GM12878 (cell line): ENCODE results near the gene RFT1. TPM values are rescaled to one million over a fixed set of nuclear protein-coding genes. Genes with fewer than 3 reads are reported as not detected.

Experiments used
- BHLHE40 ChIP-seq, 2 experiments: fragments of 450-650 bp in 1 of 2; IDR thresholded peaks; 2 replicates each; pipeline ENCODE4 v1.6.1; 2011 to 2017; ENCODE audit warnings: low read depth in 2 of 2, borderline replicate concordance in 1 of 2, improper control_type of control experiment in 1 of 2, low read length in 1 of 2, mild to moderate bottlenecking in 1 of 2
- CBFB ChIP-seq: IDR thresholded peaks from 2 replicates; pipeline ENCODE4 v1.6.1; 2016; ENCODE audit warnings: antibody characterized with exemption, low read depth
- CHD1 ChIP-seq: IDR thresholded peaks from 2 replicates; pipeline ENCODE4 v1.6.1; 2012; ENCODE audit warnings: low read depth, low read length, improper control_type of control experiment
- CREM ChIP-seq: IDR thresholded peaks from 2 replicates; pipeline ENCODE4 v1.6.1; 2014; ENCODE audit warnings: antibody characterized with exemption, low read depth
- FOXK2 ChIP-seq: fragments of 450-650 bp; IDR thresholded peaks from 2 replicates; pipeline ENCODE4 v1.6.1; 2017; ENCODE audit warnings: mild to moderate bottlenecking, moderate library complexity
- GATAD2B ChIP-seq: fragments of 450-650 bp; conservative IDR thresholded peaks from 2 replicates; pipeline ENCODE4 v1.6.1; 2017; ENCODE audit warnings: low read depth, mild to moderate bottlenecking, moderate library complexity
- KAT2A ChIP-seq: conservative IDR thresholded peaks from 2 replicates; pipeline ENCODE4 v1.6.1; 2011; ENCODE audit warnings: low read depth, low read length; ENCODE audit not compliant: control insufficient read depth
- MTA3 ChIP-seq: IDR thresholded peaks from 2 replicates; pipeline ENCODE4 v1.6.1; 2012; ENCODE audit warnings: low read length, inconsistent platforms, borderline replicate concordance
- MXI1 ChIP-seq: fragments of 150-350 bp; IDR thresholded peaks from 2 replicates; pipeline ENCODE4 v1.6.1; 2011; ENCODE audit warnings: low read depth, mild to moderate bottlenecking, inconsistent platforms, low read length, improper control_type of control experiment
- NRF1 ChIP-seq: conservative IDR thresholded peaks from 2 replicates; pipeline ENCODE4 v1.6.1; 2011; ENCODE audit warnings: mild to moderate bottlenecking, low read depth, low read length, improper control_type of control experiment
- SMC3 ChIP-seq: IDR thresholded peaks from 2 replicates; pipeline ENCODE4 v1.6.1; 2011; ENCODE audit warnings: low read length, improper control_type of control experiment, borderline replicate concordance
- STAT1 ChIP-seq: fragments of 450-650 bp; conservative IDR thresholded peaks from 2 replicates; pipeline ENCODE4 v1.6.1; 2014; ENCODE audit warnings: antibody characterized with exemption, mild to moderate bottlenecking
- SUPT20H ChIP-seq: IDR thresholded peaks from 2 replicates; pipeline ENCODE4 v1.6.1; 2011; ENCODE audit warnings: low read depth, mild to moderate bottlenecking, low read length, moderate library complexity, borderline replicate concordance; ENCODE audit not compliant: control insufficient read depth
- YBX1 ChIP-seq: fragments of 450-650 bp; IDR thresholded peaks from 2 replicates; pipeline ENCODE4 v1.6.1; 2016; ENCODE audit warnings: antibody characterized with exemption
- YY1 ChIP-seq: IDR thresholded peaks from 2 replicates; pipeline ENCODE4 v1.6.1; 2011; ENCODE audit warnings: low read depth, mild to moderate bottlenecking, low read length
- polyA plus RNA-seq, 11 experiments: library from polyadenylated mRNA; depleted of rRNA in 4 of 11; unstranded in 6 of 11; stranded (reverse) in 5 of 11; fragments of >200 nt; fragmentation: Nextera tagmentation in 4 of 11; fragmentation: Illumina TruSeq in 1 of 11; extraction: Ambion mirVana in 4 of 11; extraction: Trizol in 1 of 11; gene quantifications; 1 replicate in 1 of 11; 2 replicates in 10 of 11; pipeline versions ENCODE4 v1.2.1 to v1.2.3, GENCODE V29; 2011 to 2016; ENCODE audit warnings: inconsistent platforms in 2 of 11, missing spikeins in 2 of 11, low read depth in 1 of 11
- total RNA-seq, 4 experiments: library from RNA; depleted of rRNA in 3 of 4; stranded (reverse); fragments of >200 nt in 3 of 4; fragmentation: Illumina TruSeq in 1 of 4; extraction: Trizol in 1 of 4; gene quantifications; 2 replicates each; pipeline versions ENCODE4 v1.2.1 to v1.2.3, GENCODE V29; 2013 to 2021
- TF ChIP-seq, protein P1 (sequence below): fragments of 150-350 bp; IDR thresholded peaks from 2 replicates; pipeline ENCODE4 v1.6.1; 2016; ENCODE audit warnings: low read depth, low read length
- TF ChIP-seq, protein P2 (sequence below): fragments of 450-650 bp; formaldehyde crosslinking; IDR thresholded peaks from 2 replicates; pipeline ENCODE4 v1.5.0; 2022; ENCODE audit warnings: mild to moderate bottlenecking, missing genetic modification characterization
- TF ChIP-seq, protein P3 (sequence below): IDR thresholded peaks from 2 replicates; pipeline ENCODE4 v1.6.1; 2012; ENCODE audit warnings: low read depth, low read length, improper control_type of control experiment
- TF ChIP-seq, protein P4 (sequence below): IDR thresholded peaks from 2 replicates; pipeline ENCODE4 v1.6.1; 2011; ENCODE audit warnings: borderline replicate concordance, low read depth, mild to moderate bottlenecking, moderate library complexity, mixed read lengths, low read length; ENCODE audit not compliant: insufficient read depth; ENCODE audit errors: extremely low read length
- TF ChIP-seq, protein P5 (sequence below): fragments of 450-650 bp; IDR thresholded peaks from 2 replicates; pipeline ENCODE4 v1.6.1; 2017; ENCODE audit warnings: mild to moderate bottlenecking, low read depth, inconsistent platforms; ENCODE audit not compliant: poor library complexity, severe bottlenecking

Gene RFT1
- total and polyA plus RNA-seq, 10 of the 15 experiments (the other 5 are each of a cell fraction or from before 2014, with no cell fraction given), result 16.6 to 75.1 (median 34.5) TPM

DNA sequence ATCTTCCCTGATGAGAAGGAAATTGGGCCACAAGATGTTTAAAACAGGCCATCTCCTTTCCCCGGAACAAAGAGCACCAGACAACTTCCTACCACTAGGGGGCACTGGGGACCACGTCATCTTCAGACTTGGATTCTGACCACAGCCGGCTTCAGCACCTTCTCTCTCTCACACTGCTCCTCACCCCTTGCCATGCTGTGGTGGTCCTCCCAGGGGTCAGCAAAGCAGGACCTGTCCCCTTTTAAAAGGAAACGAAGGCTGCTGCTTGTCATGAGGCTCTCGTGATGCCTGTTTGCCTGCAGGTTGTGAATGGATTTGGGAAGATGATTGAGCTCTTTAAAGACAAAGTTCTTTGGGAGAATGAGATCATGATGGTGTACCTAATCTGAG is 16.2 kb downstream of the RFT1 start (continued):
- TF ChIP-seq SUPT20H (no peak), CBFB (0 out of 2 replicates have a peak, but pooled peaks have one; percentile 26), MTA3 (no peak), SMC3 (peak; percentile 82), YY1 (peak; percentile 64), MXI1 (no peak), YBX1 (no peak), CHD1 (no peak), KAT2A (no peak), NRF1 (no peak), STAT1 (no peak), GATAD2B (no peak), BHLHE40 (IDR thresholded peaks at IDR 0.05; ENCODE audit: borderline replicate concordance in 1 of 2, low read depth in 2 of 2, low read length in 1 of 2) (peak in 1 of 2 experiments; percentile 6; a peak in 1 of 4 replicates), CREM (peak; percentile 73), FOXK2 (no peak)
- TF ChIP-seq, protein P1, sequence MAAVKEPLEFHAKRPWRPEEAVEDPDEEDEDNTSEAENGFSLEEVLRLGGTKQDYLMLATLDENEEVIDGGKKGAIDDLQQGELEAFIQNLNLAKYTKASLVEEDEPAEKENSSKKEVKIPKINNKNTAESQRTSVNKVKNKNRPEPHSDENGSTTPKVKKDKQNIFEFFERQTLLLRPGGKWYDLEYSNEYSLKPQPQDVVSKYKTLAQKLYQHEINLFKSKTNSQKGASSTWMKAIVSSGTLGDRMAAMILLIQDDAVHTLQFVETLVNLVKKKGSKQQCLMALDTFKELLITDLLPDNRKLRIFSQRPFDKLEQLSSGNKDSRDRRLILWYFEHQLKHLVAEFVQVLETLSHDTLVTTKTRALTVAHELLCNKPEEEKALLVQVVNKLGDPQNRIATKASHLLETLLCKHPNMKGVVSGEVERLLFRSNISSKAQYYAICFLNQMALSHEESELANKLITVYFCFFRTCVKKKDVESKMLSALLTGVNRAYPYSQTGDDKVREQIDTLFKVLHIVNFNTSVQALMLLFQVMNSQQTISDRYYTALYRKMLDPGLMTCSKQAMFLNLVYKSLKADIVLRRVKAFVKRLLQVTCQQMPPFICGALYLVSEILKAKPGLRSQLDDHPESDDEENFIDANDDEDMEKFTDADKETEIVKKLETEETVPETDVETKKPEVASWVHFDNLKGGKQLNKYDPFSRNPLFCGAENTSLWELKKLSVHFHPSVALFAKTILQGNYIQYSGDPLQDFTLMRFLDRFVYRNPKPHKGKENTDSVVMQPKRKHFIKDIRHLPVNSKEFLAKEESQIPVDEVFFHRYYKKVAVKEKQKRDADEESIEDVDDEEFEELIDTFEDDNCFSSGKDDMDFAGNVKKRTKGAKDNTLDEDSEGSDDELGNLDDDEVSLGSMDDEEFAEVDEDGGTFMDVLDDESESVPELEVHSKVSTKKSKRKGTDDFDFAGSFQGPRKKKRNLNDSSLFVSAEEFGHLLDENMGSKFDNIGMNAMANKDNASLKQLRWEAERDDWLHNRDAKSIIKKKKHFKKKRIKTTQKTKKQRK, result no peak
- TF ChIP-seq, protein P2, sequence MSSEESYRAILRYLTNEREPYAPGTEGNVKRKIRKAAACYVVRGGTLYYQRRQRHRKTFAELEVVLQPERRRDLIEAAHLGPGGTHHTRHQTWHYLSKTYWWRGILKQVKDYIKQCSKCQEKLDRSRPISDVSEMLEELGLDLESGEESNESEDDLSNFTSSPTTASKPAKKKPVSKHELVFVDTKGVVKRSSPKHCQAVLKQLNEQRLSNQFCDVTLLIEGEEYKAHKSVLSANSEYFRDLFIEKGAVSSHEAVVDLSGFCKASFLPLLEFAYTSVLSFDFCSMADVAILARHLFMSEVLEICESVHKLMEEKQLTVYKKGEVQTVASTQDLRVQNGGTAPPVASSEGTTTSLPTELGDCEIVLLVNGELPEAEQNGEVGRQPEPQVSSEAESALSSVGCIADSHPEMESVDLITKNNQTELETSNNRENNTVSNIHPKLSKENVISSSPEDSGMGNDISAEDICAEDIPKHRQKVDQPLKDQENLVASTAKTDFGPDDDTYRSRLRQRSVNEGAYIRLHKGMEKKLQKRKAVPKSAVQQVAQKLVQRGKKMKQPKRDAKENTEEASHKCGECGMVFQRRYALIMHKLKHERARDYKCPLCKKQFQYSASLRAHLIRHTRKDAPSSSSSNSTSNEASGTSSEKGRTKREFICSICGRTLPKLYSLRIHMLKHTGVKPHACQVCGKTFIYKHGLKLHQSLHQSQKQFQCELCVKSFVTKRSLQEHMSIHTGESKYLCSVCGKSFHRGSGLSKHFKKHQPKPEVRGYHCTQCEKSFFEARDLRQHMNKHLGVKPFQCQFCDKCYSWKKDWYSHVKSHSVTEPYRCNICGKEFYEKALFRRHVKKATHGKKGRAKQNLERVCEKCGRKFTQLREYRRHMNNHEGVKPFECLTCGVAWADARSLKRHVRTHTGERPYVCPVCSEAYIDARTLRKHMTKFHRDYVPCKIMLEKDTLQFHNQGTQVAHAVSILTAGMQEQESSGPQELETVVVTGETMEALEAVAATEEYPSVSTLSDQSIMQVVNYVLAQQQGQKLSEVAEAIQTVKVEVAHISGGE (CRISPR knock-in tag), result no peak
- TF ChIP-seq, protein P3, sequence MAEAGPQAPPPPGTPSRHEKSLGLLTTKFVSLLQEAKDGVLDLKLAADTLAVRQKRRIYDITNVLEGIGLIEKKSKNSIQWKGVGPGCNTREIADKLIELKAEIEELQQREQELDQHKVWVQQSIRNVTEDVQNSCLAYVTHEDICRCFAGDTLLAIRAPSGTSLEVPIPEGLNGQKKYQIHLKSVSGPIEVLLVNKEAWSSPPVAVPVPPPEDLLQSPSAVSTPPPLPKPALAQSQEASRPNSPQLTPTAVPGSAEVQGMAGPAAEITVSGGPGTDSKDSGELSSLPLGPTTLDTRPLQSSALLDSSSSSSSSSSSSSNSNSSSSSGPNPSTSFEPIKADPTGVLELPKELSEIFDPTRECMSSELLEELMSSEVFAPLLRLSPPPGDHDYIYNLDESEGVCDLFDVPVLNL, result no peak
- TF ChIP-seq, protein P4, sequence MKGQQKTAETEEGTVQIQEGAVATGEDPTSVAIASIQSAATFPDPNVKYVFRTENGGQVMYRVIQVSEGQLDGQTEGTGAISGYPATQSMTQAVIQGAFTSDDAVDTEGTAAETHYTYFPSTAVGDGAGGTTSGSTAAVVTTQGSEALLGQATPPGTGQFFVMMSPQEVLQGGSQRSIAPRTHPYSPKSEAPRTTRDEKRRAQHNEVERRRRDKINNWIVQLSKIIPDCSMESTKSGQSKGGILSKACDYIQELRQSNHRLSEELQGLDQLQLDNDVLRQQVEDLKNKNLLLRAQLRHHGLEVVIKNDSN, result no peak
- TF ChIP-seq, protein P5, sequence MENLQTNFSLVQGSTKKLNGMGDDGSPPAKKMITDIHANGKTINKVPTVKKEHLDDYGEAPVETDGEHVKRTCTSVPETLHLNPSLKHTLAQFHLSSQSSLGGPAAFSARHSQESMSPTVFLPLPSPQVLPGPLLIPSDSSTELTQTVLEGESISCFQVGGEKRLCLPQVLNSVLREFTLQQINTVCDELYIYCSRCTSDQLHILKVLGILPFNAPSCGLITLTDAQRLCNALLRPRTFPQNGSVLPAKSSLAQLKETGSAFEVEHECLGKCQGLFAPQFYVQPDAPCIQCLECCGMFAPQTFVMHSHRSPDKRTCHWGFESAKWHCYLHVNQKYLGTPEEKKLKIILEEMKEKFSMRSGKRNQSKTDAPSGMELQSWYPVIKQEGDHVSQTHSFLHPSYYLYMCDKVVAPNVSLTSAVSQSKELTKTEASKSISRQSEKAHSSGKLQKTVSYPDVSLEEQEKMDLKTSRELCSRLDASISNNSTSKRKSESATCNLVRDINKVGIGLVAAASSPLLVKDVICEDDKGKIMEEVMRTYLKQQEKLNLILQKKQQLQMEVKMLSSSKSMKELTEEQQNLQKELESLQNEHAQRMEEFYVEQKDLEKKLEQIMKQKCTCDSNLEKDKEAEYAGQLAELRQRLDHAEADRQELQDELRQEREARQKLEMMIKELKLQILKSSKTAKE, result no peak
